ENCODE data around the gene PDZD2. TPM values are rescaled to one million over a fixed set of nuclear protein-coding genes. Genes with fewer than 3 reads are reported as not detected.

PDZD2 gene
- total RNA-seq, 3 donors from 2014 or later = 1.8 to 10.1 (median 2.1) TPM

GRCh38 chr5:32131604-32132003, 492.7 kb downstream of the PDZD2 start:
- DNase-seq = no peak
- Histone ChIP-seq H3K36me3 (ENCODE audit: low read depth) (no peaks in the 10 kb centered on the region), H3K4me3 (no peak overlapping the region), H3K4me1 (ENCODE audit: low read depth) (no peaks in the 10 kb centered on the region), H3K9me3 (no peaks in the 10 kb centered on the region)
- intact Hi-C loops (cut with DNase I, micrococcal nuclease) = no loop called here
- TF ChIP-seq, protein P1, sequence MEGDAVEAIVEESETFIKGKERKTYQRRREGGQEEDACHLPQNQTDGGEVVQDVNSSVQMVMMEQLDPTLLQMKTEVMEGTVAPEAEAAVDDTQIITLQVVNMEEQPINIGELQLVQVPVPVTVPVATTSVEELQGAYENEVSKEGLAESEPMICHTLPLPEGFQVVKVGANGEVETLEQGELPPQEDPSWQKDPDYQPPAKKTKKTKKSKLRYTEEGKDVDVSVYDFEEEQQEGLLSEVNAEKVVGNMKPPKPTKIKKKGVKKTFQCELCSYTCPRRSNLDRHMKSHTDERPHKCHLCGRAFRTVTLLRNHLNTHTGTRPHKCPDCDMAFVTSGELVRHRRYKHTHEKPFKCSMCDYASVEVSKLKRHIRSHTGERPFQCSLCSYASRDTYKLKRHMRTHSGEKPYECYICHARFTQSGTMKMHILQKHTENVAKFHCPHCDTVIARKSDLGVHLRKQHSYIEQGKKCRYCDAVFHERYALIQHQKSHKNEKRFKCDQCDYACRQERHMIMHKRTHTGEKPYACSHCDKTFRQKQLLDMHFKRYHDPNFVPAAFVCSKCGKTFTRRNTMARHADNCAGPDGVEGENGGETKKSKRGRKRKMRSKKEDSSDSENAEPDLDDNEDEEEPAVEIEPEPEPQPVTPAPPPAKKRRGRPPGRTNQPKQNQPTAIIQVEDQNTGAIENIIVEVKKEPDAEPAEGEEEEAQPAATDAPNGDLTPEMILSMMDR (IDR thresholded peaks at IDR 0.05) = no peak
- no peak for ATAC-seq

DNA sequence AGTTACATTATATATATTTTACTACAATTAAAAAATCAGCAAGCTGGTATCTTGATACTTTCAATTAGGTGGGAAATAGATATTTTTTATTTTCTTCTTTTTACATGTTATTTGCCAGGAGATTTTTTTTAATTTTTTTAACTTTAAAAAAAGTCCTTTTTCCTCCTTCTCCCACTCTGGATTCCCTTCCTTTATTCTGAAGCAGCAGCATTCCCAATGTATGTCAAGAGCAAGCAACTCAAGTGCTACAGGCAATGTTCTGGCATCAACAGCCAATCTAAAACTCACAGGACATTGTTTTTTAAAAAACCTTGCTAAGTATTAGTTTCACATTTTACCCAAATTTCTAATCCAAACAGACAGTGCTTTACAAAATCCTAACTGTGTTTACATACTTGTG, 493.8 kb downstream of the PDZD2 start:
- intact Hi-C loops (cut with DNase I, micrococcal nuclease) = no loop called here
- TF ChIP-seq, protein P1 (IDR thresholded peaks at IDR 0.05) = no peak
- no peaks in the 10 kb centered on the region for H3K9me3 ChIP-seq
- DNase-seq (no peak), ATAC-seq (no peak)
- no peak overlapping the region for H3K4me3 ChIP-seq
- H3K36me3 ChIP-seq (ENCODE audit: low read depth) = no peaks in the 10 kb centered on the region
- H3K4me1 ChIP-seq (ENCODE audit: low read depth) = no peaks in the 10 kb centered on the region

- no peaks in the 10 kb centered on the region for H3K36me3 ChIP-seq (ENCODE audit: low read depth)
- no peak overlapping the region for H3K4me3 ChIP-seq
- intact Hi-C loops (cut with DNase I, micrococcal nuclease) = no loop called here
- no peak for DNase-seq
- H3K4me1 ChIP-seq (ENCODE audit: low read depth) = no peaks in the 10 kb centered on the region
- H3K9me3 ChIP-seq = no peaks in the 10 kb centered on the region
- no peak for ATAC-seq
- TF ChIP-seq, protein P1 (IDR thresholded peaks at IDR 0.05) = no peak
Observed at GRCh38 chr5:32135086-32135485, 496.2 kb downstream of the PDZD2 start.

DNA sequence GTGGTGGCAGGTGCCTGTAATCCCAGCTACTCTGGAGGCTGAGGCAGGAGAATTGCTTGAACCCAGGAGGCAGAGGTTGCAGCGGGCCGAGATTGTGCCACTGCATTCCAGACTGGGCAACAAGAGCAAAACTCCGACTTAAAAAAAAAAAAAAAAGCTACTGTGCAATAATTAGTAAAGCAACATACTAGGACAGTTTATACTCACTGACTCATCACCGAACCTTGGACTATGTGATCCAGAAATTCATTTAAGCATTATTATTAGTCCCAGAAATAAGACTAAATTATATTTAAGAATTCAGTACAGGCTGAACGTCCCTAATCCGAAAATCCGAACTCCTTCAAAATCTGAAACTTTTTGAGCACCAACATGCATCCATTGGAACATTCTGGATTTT, 497.4 kb downstream of the PDZD2 start:
- H3K9me3 ChIP-seq = no peaks in the 10 kb centered on the region
- no peak for DNase-seq
- H3K4me1 ChIP-seq (ENCODE audit: low read depth) = no peaks in the 10 kb centered on the region
- H3K36me3 ChIP-seq (ENCODE audit: low read depth) = no peaks in the 10 kb centered on the region
- no peak for ATAC-seq
- intact Hi-C loops (cut with DNase I, micrococcal nuclease) = no loop called here
- H3K4me3 ChIP-seq = no peak overlapping the region
- TF ChIP-seq, protein P1 (IDR thresholded peaks at IDR 0.05) = no peak

DNA sequence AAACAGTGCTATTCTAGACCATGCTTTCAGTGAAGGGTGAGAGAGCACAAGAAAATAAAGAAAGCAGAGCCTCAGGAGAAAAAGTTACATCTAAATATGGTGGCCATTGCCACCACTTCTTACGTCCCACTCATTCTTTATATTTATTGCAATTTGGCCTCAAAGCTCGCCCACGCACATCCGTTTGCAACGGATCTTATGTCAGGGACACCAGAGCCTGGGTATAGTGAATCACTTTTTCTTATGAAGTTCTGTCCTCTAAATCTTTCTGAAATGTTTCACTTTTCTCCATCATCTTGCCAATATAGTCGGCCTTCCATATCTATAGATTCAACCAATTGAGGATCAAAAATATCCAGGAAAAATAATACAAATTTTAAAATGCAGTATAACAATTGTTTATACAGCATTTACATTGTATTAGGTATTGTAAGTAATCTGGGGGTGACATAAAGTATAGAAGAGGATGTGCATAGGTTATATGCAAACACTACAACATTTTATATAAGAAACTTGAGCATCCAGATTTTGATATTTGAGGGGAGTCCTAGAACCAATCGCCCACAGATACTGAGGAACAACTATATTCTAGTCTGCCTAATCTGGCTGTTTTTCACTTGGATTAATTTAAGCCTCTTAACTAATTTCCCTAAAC, 500.0 kb downstream of the PDZD2 start:
- Histone ChIP-seq H3K4me1 (ENCODE audit: low read depth) (no peaks in the 10 kb centered on the region), H3K9me3 (no peaks in the 10 kb centered on the region), H3K36me3 (ENCODE audit: low read depth) (no peaks in the 10 kb centered on the region), H3K4me3 (no peak overlapping the region)
- ATAC-seq (no peak), DNase-seq (no peak)
- intact Hi-C loops (cut with DNase I, micrococcal nuclease) = no loop called here
- TF ChIP-seq, protein P1 (IDR thresholded peaks at IDR 0.05) = no peak
